Esophagus muscularis mucosa (tissue), 4 donors: Measurements from ENCODE around the gene PCDH9.

ENCODE experiments used
- CTCF ChIP-seq, 3 experiments: fragments of 200-600 bp in 2 of 3; fragments of 450-650 bp in 1 of 3; sonication (generic) in 2 of 3; IDR thresholded peaks; one replicate each; pipeline ENCODE4 v1.5.1; 2017 to 2019; ENCODE audit warnings: antibody characterized with exemption in 3 of 3, mild to moderate bottlenecking in 2 of 3, moderate library complexity in 1 of 3
- EP300 ChIP-seq: sonication (generic); formaldehyde crosslinking; IDR thresholded peaks from one replicate; pipeline ENCODE4 v1.6.1; 2017; ENCODE audit warnings: antibody characterized with exemption
- POLR2A ChIP-seq: fragments of 450-650 bp; IDR thresholded peaks from one replicate; pipeline ENCODE4 v1.6.1; 2017; ENCODE audit warnings: antibody characterized with exemption, moderate library complexity, mild to moderate bottlenecking, low read depth
- POLR2AphosphoS5 ChIP-seq, 2 donors: sonication (generic); formaldehyde crosslinking; IDR thresholded peaks; one replicate each; pipeline ENCODE4 v1.6.1; 2017; ENCODE audit warnings: antibody characterized with exemption in 2 of 2

GRCh38 chr13:66358564-66358963, 871.6 kb downstream of the PCDH9 start:
- TF ChIP-seq CTCF (IDR thresholded peaks at IDR 0.05) (no peak), POLR2A (no peak), EP300 (no peak), POLR2AphosphoS5 (IDR thresholded peaks at IDR 0.05) (no peak)
